ENCODE results near the gene TSPEAR.

GRCh38 chr21:44510109-44510507, 201.3 kb downstream of the TSPEAR start:
- TF ChIP-seq CTCF (IDR thresholded peaks at IDR 0.05) (no peak), POLR2A (IDR thresholded peaks at IDR 0.05; ENCODE audit: low read depth) (no peak), POLR2AphosphoS5 (IDR thresholded peaks at IDR 0.05) (no peak), EP300 (IDR thresholded peaks at IDR 0.05) (no peak)
